Skeletal muscle satellite cell (primary cell): Measurements from ENCODE around the gene TUBGCP2.

Experiments
- H3K27me3 ChIP-seq: 2 replicates; pipeline ENCODE4 v1.7.0; 2013; ENCODE audit warnings: low read length; ENCODE audit not compliant: control insufficient read depth, insufficient read depth
- H3K36me3 ChIP-seq: 2 replicates; pipeline ENCODE4 v1.7.0; 2013; ENCODE audit warnings: mild to moderate bottlenecking, control low read depth, low read length; ENCODE audit not compliant: insufficient read depth
- H3K4me1 ChIP-seq: 2 replicates; pipeline ENCODE4 v1.7.0; 2013; ENCODE audit warnings: low read length; ENCODE audit not compliant: control insufficient read depth, insufficient read depth
- H3K4me2 ChIP-seq: 2 replicates; pipeline ENCODE4 v1.7.0; 2013; ENCODE audit warnings: mild to moderate bottlenecking, low read length
- H3K4me3 ChIP-seq: 2 replicates; pipeline ENCODE4 v1.7.0; 2013; ENCODE audit warnings: low read length
- H3K9ac ChIP-seq: 2 replicates; pipeline ENCODE4 v1.7.0; 2013; ENCODE audit warnings: mild to moderate bottlenecking, low read depth, low read length, moderate library complexity
- H3K9me3 ChIP-seq: replicated peaks from 2 replicates; pipeline ENCODE4 v1.7.0; 2013; ENCODE audit warnings: mild to moderate bottlenecking, control low read depth, low read length

Gene TUBGCP2

GRCh38 chr10:133254421-133255120 is 54.1 kb downstream of the TUBGCP2 start:
- Histone ChIP-seq H3K9me3 (no peaks in the 10 kb centered on the region), H3K4me2 (no peak overlapping the region), H3K4me3 (no peak overlapping the region), H3K9ac (no peak overlapping the region), H3K4me1 (peaks cover 19% of the 10 kb centered on the region), H3K36me3 (no peaks in the 10 kb centered on the region), H3K27me3 (peaks cover 10% of the 10 kb centered on the region)

- no peak overlapping the region for H3K9ac ChIP-seq
- no peaks in the 10 kb centered on the region for H3K9me3 ChIP-seq
- no peak overlapping the region for H3K4me3 ChIP-seq
- no peak overlapping the region for H3K4me2 ChIP-seq
- H3K4me1 ChIP-seq, result peaks cover 10% of the 10 kb centered on the region
- H3K36me3 ChIP-seq, result no peaks in the 10 kb centered on the region
- H3K27me3 ChIP-seq, result peaks cover 13% of the 10 kb centered on the region
Observed at GRCh38 chr10:133253361-133253955, 55.2 kb downstream of the TUBGCP2 start.

GRCh38 chr10:133252223-133252552 is 56.5 kb downstream of the TUBGCP2 start:
- Histone ChIP-seq H3K4me2 (no peak overlapping the region), H3K36me3 (no peaks in the 10 kb centered on the region), H3K27me3 (peaks cover 18% of the 10 kb centered on the region), H3K9me3 (no peaks in the 10 kb centered on the region), H3K9ac (no peak overlapping the region), H3K4me1 (no peaks in the 10 kb centered on the region), H3K4me3 (no peak overlapping the region)

GRCh38 chr10:133251388-133252222 is 57.1 kb downstream of the TUBGCP2 start:
- Histone ChIP-seq H3K9me3 (no peaks in the 10 kb centered on the region), H3K4me2 (no peak overlapping the region), H3K9ac (no peak overlapping the region), H3K27me3 (peaks cover 18% of the 10 kb centered on the region), H3K4me3 (no peak overlapping the region), H3K4me1 (no peaks in the 10 kb centered on the region), H3K36me3 (no peaks in the 10 kb centered on the region)

GRCh38 chr10:133249975-133250754 is 58.5 kb downstream of the TUBGCP2 start:
- no peak overlapping the region for H3K9ac ChIP-seq
- H3K4me2 ChIP-seq, result no peak overlapping the region
- H3K36me3 ChIP-seq, result no peaks in the 10 kb centered on the region
- H3K4me1 ChIP-seq, result no peaks in the 10 kb centered on the region
- peaks cover 30% of the 10 kb centered on the region for H3K27me3 ChIP-seq
- H3K9me3 ChIP-seq, result no peaks in the 10 kb centered on the region
- H3K4me3 ChIP-seq, result no peak overlapping the region

- no peaks in the 10 kb centered on the region for H3K9me3 ChIP-seq
- H3K36me3 ChIP-seq, result no peaks in the 10 kb centered on the region
- H3K9ac ChIP-seq, result no peak overlapping the region
- no peak overlapping the region for H3K4me3 ChIP-seq
- no peaks in the 10 kb centered on the region for H3K4me1 ChIP-seq
- H3K4me2 ChIP-seq, result no peak overlapping the region
- peaks cover 30% of the 10 kb centered on the region for H3K27me3 ChIP-seq
Observed at GRCh38 chr10:133249094-133249780, 59.4 kb downstream of the TUBGCP2 start.

- Histone ChIP-seq H3K27me3 (peaks cover 39% of the 10 kb centered on the region), H3K36me3 (no peaks in the 10 kb centered on the region), H3K4me1 (no peaks in the 10 kb centered on the region), H3K4me3 (no peak overlapping the region), H3K9ac (no peak overlapping the region), H3K9me3 (no peaks in the 10 kb centered on the region), H3K4me2 (no peak overlapping the region)
Observed at GRCh38 chr10:133248334-133248715, 60.3 kb downstream of the TUBGCP2 start.

GRCh38 chr10:133247681-133248333 is 60.9 kb downstream of the TUBGCP2 start:
- H3K4me1 ChIP-seq, result no peaks in the 10 kb centered on the region
- no peak overlapping the region for H3K4me3 ChIP-seq
- no peak overlapping the region for H3K4me2 ChIP-seq
- H3K9me3 ChIP-seq, result no peaks in the 10 kb centered on the region
- H3K9ac ChIP-seq, result no peak overlapping the region
- H3K36me3 ChIP-seq, result no peaks in the 10 kb centered on the region
- peaks cover 44% of the 10 kb centered on the region for H3K27me3 ChIP-seq

GRCh38 chr10:133246236-133246626 is 62.4 kb downstream of the TUBGCP2 start:
- Histone ChIP-seq H3K4me1 (no peaks in the 10 kb centered on the region), H3K4me2 (no peak overlapping the region), H3K27me3 (peaks cover 56% of the 10 kb centered on the region), H3K9me3 (no peaks in the 10 kb centered on the region), H3K9ac (no peak overlapping the region), H3K36me3 (no peaks in the 10 kb centered on the region), H3K4me3 (no peak overlapping the region)

GRCh38 chr10:133245439-133246235 is 63.0 kb downstream of the TUBGCP2 start:
- no peaks in the 10 kb centered on the region for H3K36me3 ChIP-seq
- no peak overlapping the region for H3K9ac ChIP-seq
- no peak overlapping the region for H3K4me3 ChIP-seq
- H3K4me1 ChIP-seq, result no peaks in the 10 kb centered on the region
- H3K9me3 ChIP-seq, result no peaks in the 10 kb centered on the region
- peaks cover 62% of the 10 kb centered on the region for H3K27me3 ChIP-seq
- H3K4me2 ChIP-seq, result no peak overlapping the region
